Body of pancreas (tissue), 4 donors: Measurements from ENCODE around the gene PLXDC2. TPM values are rescaled to one million over a fixed set of nuclear protein-coding genes. Genes with fewer than 3 reads are reported as not detected.

ENCODE experiments used
- ATAC-seq: fragments of 150-250 bp; one replicate; pipeline ENCODE4 v1.9.1; 2016
- DNase-seq, 4 donors: peaks; one replicate each; pipeline ENCODE4 v3.0.0-alpha.2; 2019
- H3K27ac ChIP-seq, 4 donors: fragments of 200-600 bp; sonication (generic); 1 replicate in 3 of 4; 2 replicates in 1 of 4; pipeline versions ENCODE4 v1.5.1 to v1.6.1; 2016 to 2019; ENCODE audit warnings: mild to moderate bottlenecking in 1 of 4, mixed read lengths in 1 of 4, moderate library complexity in 1 of 4
- H3K27me3 ChIP-seq, 2 donors: fragments of 200-600 bp; sonication (generic); one replicate each; pipeline ENCODE4 v1.6.0; 2016; ENCODE audit warnings: mild to moderate bottlenecking in 1 of 2
- H3K36me3 ChIP-seq, 2 donors: fragments of 200-600 bp; sonication (generic); replicated peaks in 1 of 2; 2 replicates each; pipeline ENCODE4 v1.5.1; 2016; ENCODE audit warnings: low read depth in 2 of 2; ENCODE audit not compliant: insufficient read depth in 1 of 2
- H3K4me1 ChIP-seq: fragments of 200-600 bp; sonication (generic); one replicate; pipeline ENCODE4 v1.6.0; 2016
- H3K4me3 ChIP-seq, 2 donors: fragments of 200-600 bp; sonication (generic); 1 replicate in 1 of 2; 2 replicates in 1 of 2; pipeline ENCODE4 v1.5.1; 2016 to 2019
- H3K9me3 ChIP-seq, 3 donors: fragments of 200-600 bp; sonication (generic); 1 replicate in 2 of 3; 2 replicates in 1 of 3; pipeline ENCODE4 v1.5.1; 2016
- POLR2A ChIP-seq, 3 donors: fragments of 450-650 bp; IDR thresholded peaks; one replicate each; pipeline ENCODE4 v1.6.1; 2016; ENCODE audit warnings: antibody characterized with exemption in 3 of 3, mild to moderate bottlenecking in 2 of 3
- WGBS, 2 donors: methylation state at CpG; one replicate each; pipeline ENCODE4 v1.1.5; 2017; 5-methylcytosine and 5-hydroxymethylcytosine counted together
- intact Hi-C: fragments of 100-400 bp; cut with DNase I; formaldehyde crosslinking; loops from one replicate; pipeline ENCODE4 v1.15.1; 2023
- total RNA-seq, 2 donors: library from RNA; depleted of rRNA; stranded (reverse); fragments of >200 nt; gene quantifications; one replicate each; pipeline ENCODE4 v1.1.0, GENCODE V29; 2016
- TF ChIP-seq, protein P1 (sequence below), 7 experiments: fragments of 450-650 bp in 4 of 7; fragments of 200-600 bp in 3 of 7; sonication (generic) in 3 of 7; IDR thresholded peaks; one replicate each; pipeline ENCODE4 v1.5.1; 2016 to 2019; ENCODE audit warnings: antibody characterized with exemption in 7 of 7

Gene PLXDC2
- total RNA-seq, 2 donors from 2014 or later = 8.2 to 13.5 TPM

DNA sequence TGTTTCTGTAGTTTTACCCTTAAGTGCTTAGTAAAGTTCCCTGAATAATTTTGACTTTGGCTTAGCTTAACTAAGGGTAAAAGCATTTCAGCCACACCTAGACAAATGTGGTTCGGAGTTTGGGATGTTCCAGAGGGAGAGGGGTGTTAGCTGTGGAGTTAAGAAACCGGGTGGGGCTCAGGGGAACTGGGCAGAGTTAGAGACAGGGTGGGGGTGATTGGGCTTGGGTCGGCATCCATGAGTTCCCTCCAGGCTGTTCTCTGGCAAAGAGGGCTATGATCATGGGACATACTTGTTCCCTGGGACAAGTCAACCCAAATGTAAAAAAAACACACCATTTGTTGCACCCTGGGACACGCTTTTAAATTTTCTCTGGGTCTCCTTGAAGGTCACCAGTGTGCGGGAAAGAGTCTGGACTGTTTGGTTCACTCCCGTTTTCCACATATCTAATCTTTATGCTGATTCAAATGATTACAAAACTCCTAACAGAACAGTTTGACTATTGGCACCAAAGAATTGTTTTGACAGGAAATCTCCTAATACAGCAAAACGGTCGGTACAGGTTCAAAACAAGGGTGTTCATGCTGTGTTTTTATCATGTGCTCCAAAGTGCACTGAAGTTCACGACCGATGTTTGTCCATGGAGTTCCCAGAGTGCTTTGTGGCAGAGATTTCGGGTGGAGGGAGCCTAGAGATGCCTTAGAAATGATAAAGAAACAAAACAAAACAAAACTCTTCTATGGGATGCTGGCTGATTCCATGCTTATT is 56.5 kb downstream of the PLXDC2 start:
- Histone ChIP-seq H3K4me1 (no peaks in the 10 kb centered on the region), H3K36me3 (no peaks in the 10 kb centered on the region), H3K27ac (no peak overlapping the region), H3K27me3 (no peaks in the 10 kb centered on the region), H3K4me3 (no peak overlapping the region), H3K9me3 (peaks cover 0 to 2% (median 0%) of the 10 kb centered on the region in 3 donors)
- DNase-seq (no peak), ATAC-seq (no peak)
- WGBS, 2 donors = 53 to 62% methylated on average over 11 of the region's 11 CpGs
- TF ChIP-seq, protein P1, sequence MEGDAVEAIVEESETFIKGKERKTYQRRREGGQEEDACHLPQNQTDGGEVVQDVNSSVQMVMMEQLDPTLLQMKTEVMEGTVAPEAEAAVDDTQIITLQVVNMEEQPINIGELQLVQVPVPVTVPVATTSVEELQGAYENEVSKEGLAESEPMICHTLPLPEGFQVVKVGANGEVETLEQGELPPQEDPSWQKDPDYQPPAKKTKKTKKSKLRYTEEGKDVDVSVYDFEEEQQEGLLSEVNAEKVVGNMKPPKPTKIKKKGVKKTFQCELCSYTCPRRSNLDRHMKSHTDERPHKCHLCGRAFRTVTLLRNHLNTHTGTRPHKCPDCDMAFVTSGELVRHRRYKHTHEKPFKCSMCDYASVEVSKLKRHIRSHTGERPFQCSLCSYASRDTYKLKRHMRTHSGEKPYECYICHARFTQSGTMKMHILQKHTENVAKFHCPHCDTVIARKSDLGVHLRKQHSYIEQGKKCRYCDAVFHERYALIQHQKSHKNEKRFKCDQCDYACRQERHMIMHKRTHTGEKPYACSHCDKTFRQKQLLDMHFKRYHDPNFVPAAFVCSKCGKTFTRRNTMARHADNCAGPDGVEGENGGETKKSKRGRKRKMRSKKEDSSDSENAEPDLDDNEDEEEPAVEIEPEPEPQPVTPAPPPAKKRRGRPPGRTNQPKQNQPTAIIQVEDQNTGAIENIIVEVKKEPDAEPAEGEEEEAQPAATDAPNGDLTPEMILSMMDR (IDR thresholded peaks at IDR 0.05) = no peak
- no peak for TF ChIP-seq POLR2A (IDR thresholded peaks at IDR 0.05)
- intact Hi-C loops = no loop called here

DNA sequence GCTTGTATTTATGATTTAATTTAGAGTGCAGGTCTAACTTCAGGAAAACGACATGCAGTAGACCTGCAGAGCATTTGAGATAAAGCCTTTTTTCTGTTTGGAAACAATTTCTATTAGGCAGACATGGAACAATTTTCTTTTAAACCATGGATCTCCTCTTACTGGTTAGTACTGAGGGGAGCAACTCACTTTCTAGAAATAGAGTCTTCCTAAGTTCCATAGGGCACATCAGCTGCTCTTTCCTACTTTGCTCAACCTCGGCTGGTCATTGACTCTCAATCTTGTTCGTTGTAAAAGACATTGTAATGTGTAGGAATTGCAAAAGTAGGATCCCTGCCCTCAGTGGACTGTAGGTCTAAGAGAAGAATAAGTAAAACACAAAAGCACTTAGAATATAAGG is 58.0 kb downstream of the PLXDC2 start:
- Histone ChIP-seq H3K4me3 (no peak overlapping the region), H3K36me3 (no peaks in the 10 kb centered on the region), H3K9me3 (no peaks in the 10 kb centered on the region), H3K27me3 (no peaks in the 10 kb centered on the region), H3K27ac (no peak overlapping the region), H3K4me1 (no peaks in the 10 kb centered on the region)
- ATAC-seq (no peak), DNase-seq (no peak)
- TF ChIP-seq POLR2A (IDR thresholded peaks at IDR 0.05) = no peak
- TF ChIP-seq, protein P1 (IDR thresholded peaks at IDR 0.05) = no peak
- intact Hi-C loops = no loop called here
- WGBS, 2 donors = 67 to 70% methylated on average over 3 of the region's 3 CpGs

DNA sequence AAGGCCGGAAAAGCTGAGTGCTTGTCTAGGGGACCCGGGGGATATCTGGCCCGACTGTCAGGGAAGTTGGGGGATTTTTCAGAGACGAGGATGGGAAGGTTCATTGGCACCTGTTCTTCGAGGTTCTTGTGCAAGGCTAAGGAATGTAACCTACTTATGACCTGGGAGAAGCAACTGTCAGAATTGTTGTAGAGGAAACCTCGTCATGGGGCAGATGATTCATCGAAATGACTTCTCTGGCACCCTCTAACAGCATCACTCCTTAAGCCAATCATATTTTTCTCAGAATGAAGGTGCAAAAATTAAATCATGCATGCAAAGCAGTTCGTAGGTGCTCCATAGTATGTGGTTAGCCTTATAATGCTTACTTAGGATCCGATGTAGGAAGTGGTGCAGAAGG is 58.6 kb downstream of the PLXDC2 start:
- Histone ChIP-seq H3K27ac (no peak overlapping the region), H3K36me3 (no peaks in the 10 kb centered on the region), H3K4me1 (no peaks in the 10 kb centered on the region), H3K27me3 (no peaks in the 10 kb centered on the region), H3K4me3 (no peak overlapping the region), H3K9me3 (no peaks in the 10 kb centered on the region)
- no peak for TF ChIP-seq POLR2A (IDR thresholded peaks at IDR 0.05)
- TF ChIP-seq, protein P1 (IDR thresholded peaks at IDR 0.05) = no peak
- intact Hi-C loops = no loop called here
- DNase-seq (no peak), ATAC-seq (no peak)
- WGBS, 2 donors = 59 to 62% methylated on average over 9 of the region's 9 CpGs

DNA sequence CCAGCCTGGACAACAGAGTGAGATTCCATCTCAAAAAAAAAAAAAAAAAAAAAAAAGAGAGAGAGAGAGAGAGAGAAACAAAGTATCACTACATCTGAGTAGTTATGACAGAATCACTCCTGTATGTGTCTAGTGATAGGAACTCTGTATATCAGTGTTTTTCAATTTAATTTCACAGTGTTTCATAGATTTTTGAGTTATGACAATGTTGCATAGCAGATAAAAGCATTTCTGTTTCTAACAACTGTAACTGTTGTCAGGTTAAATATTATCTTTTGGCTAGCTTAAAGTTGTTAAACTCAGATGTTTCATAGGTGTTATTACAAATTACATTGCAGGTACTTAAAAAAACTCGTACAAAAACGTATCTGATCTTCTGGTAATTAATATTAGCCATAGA is 60.3 kb downstream of the PLXDC2 start:
- ATAC-seq (no peak), DNase-seq (no peak)
- TF ChIP-seq POLR2A (IDR thresholded peaks at IDR 0.05) = no peak
- TF ChIP-seq, protein P1 (IDR thresholded peaks at IDR 0.05) = no peak
- intact Hi-C loops = no loop called here
- Histone ChIP-seq H3K27me3 (no peaks in the 10 kb centered on the region), H3K36me3 (no peaks in the 10 kb centered on the region), H3K9me3 (no peaks in the 10 kb centered on the region), H3K27ac (no peak overlapping the region), H3K4me3 (no peak overlapping the region), H3K4me1 (no peaks in the 10 kb centered on the region)
- WGBS, 2 donors = 15 to 25% methylated on average over 2 of the region's 2 CpGs
